Endometrial microvascular endothelial cells (primary cell): ENCODE data around the gene SLC36A3. TPM values are rescaled to one million over a fixed set of nuclear protein-coding genes. Genes with fewer than 3 reads are reported as not detected.
"Not testable (repeated sequence)": the region's sequence is repeated elsewhere in the genome, so short reads cannot be mapped to it uniquely, and the experiment has no call there.

Source experiments
- in situ Hi-C: cut with HindIII; loops from 2 replicates; pipeline ENCODE4 v1.10.0; 2017; ENCODE audit warnings: low sequenced_read_pairs, low pct_unique_long_range_greater_than_20kb; ENCODE audit errors: inconsistent ontology term
- total RNA-seq: library from RNA; depleted of rRNA; stranded (reverse); fragments of >200 nt; gene quantifications from one replicate; pipeline ENCODE4 v1.2.3, GENCODE V29; 2015; ENCODE audit errors: inconsistent ontology term

The SLC36A3 gene
- total RNA-seq, 1 donor from 2014 or later, result not detected

- in situ Hi-C loops, result no loop called here
These were observed 57.8 kb downstream of the SLC36A3 start for GRCh38 chr5:151245680-151246219.

GRCh38 chr5:151244206-151244605, 59.4 kb downstream of the SLC36A3 start:
- in situ Hi-C loops, result no loop called here

- in situ Hi-C loops, result no loop called here
These were observed 60.0 kb downstream of the SLC36A3 start for GRCh38 chr5:151243564-151243963.

GRCh38 chr5:151243127-151243526, 60.4 kb downstream of the SLC36A3 start:
- in situ Hi-C loops, result no loop called here

- in situ Hi-C loops, result no loop called here
These were observed 62.5 kb downstream of the SLC36A3 start for GRCh38 chr5:151240924-151241635.

GRCh38 chr5:151240268-151240835, 63.2 kb downstream of the SLC36A3 start:
- in situ Hi-C loops, result not testable (repeated sequence)

- in situ Hi-C loops, result no loop called here
These were observed 64.2 kb downstream of the SLC36A3 start for GRCh38 chr5:151239237-151239861.

GRCh38 chr5:151238303-151238741, 65.2 kb downstream of the SLC36A3 start:
- in situ Hi-C loops, result no loop called here

GRCh38 chr5:151237685-151238084, 65.9 kb downstream of the SLC36A3 start:
- in situ Hi-C loops, result no loop called here

GRCh38 chr5:151236888-151237287, 66.7 kb downstream of the SLC36A3 start:
- in situ Hi-C loops, result no loop called here

GRCh38 chr5:151235239-151235571, 68.4 kb downstream of the SLC36A3 start:
- in situ Hi-C loops, result not testable (repeated sequence)

- in situ Hi-C loops, result no loop called here
These were observed 68.9 kb downstream of the SLC36A3 start for GRCh38 chr5:151234476-151235238.

- in situ Hi-C loops, result no loop called here
These were observed 69.9 kb downstream of the SLC36A3 start for GRCh38 chr5:151233616-151234085.

GRCh38 chr5:151231359-151231758, 72.2 kb downstream of the SLC36A3 start:
- in situ Hi-C loops, result no loop called here

- in situ Hi-C loops, result no loop called here
These were observed 73.4 kb downstream of the SLC36A3 start for GRCh38 chr5:151230048-151230680.

GRCh38 chr5:151228986-151229385, 74.6 kb downstream of the SLC36A3 start:
- in situ Hi-C loops, result no loop called here

GRCh38 chr5:151227918-151228447, 75.6 kb downstream of the SLC36A3 start:
- in situ Hi-C loops, result no loop called here
